Activated CD4-positive, alpha-beta T cell treated with anti-CD3 and anti-CD28 coated beads for 48 hours (primary cell): ENCODE measurements around the gene MMP2.

ENCODE experiments used
- DNase-seq: peaks from one replicate; pipeline ENCODE4 v3.0.0-alpha.2; 2020

MMP2 gene

GRCh38 chr16:55521792-55522191 is 42.8 kb downstream of the MMP2 start:
- no peak for DNase-seq

- no peak for DNase-seq
Observed at GRCh38 chr16:55526441-55526840, 47.4 kb downstream of the MMP2 start.

- DNase-seq, result no peak
Observed at GRCh38 chr16:55527885-55528284, 48.9 kb downstream of the MMP2 start.

GRCh38 chr16:55529018-55529417 is 50.0 kb downstream of the MMP2 start:
- DNase-seq, result no peak

GRCh38 chr16:55530316-55530856 is 51.4 kb downstream of the MMP2 start:
- no peak for DNase-seq

- no peak for DNase-seq
Observed at GRCh38 chr16:55532227-55532626, 53.2 kb downstream of the MMP2 start.

GRCh38 chr16:55534756-55535155 is 55.8 kb downstream of the MMP2 start:
- DNase-seq, result no peak

- no peak for DNase-seq
Observed at GRCh38 chr16:55539049-55539448, 60.1 kb downstream of the MMP2 start.

GRCh38 chr16:55539488-55539887 is 60.5 kb downstream of the MMP2 start:
- DNase-seq, result no peak

- no peak for DNase-seq
Observed at GRCh38 chr16:55540221-55540620, 61.2 kb downstream of the MMP2 start.

- DNase-seq, result no peak
Observed at GRCh38 chr16:55542459-55543082, 63.6 kb downstream of the MMP2 start.

GRCh38 chr16:55543472-55543871 is 64.5 kb downstream of the MMP2 start:
- no peak for DNase-seq

GRCh38 chr16:55552621-55553020 is 73.6 kb downstream of the MMP2 start:
- DNase-seq, result no peak

GRCh38 chr16:55555436-55555835 is 76.4 kb downstream of the MMP2 start:
- no peak for DNase-seq
